G401.6 (cell line): ENCODE measurements around the gene PRKCB.

Source experiments
- FAIRE-seq: peaks from 2 replicates; lab custom pipeline; 2012; peaks lifted over from hg19 to GRCh38; lab: Jason Lieb, UNC

The PRKCB gene

DNA sequence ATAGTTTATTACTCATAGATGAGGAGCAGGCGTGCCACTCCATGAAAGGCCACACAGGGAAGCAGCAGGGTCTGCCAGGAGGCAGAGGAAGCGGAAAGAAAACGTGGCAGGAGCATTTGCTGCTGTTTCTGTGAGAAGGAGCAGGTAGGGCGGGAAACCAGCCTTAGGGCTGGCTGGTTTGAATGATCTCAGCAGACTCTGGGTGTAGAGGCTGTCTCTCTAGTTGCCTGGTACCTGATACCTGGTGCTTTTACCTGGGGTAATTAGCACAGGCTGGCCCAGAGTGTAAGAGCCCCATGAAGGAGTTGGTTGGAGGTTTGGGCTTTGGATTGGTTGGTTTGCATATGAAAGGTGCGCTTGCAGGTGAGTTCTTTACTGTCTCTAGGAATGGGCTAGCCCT is 215.3 kb downstream of the PRKCB start:
- no peak for FAIRE-seq

DNA sequence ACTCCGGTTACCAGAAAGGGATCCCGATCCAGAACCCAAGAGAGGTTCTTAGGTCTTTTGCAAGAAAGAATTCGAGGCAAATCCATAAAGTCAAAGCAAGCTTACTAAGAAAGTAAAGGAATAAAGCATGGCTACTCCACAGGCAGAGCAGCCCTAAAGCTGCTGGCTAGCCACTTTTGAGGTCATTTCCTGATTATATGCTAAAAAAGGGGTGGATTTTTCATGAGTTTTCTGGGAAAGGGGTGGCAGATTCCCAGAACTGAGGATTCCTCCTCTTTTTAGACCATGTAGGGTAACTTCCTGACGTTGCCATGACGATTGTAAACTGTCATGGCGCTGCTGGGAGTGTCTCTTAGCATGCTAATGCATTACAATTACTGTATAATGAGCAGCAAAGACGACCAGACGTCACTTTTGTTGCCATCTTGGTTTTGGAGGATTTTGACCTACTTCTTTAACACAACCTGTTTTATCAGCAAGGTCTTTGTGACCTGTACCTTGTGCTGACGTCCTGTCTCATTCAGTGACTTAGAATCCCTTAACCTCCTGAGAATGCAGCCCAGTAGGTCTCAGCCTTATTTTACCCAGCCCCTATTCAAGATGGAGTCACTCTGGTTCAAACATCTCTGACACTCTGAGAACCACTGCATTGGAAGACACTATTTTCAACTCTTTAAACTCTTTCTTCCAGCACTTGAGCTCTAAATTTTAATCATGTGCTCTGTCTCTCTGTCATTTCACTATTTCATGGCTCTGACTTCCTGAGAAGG is 216.7 kb downstream of the PRKCB start:
- no peak for FAIRE-seq

DNA sequence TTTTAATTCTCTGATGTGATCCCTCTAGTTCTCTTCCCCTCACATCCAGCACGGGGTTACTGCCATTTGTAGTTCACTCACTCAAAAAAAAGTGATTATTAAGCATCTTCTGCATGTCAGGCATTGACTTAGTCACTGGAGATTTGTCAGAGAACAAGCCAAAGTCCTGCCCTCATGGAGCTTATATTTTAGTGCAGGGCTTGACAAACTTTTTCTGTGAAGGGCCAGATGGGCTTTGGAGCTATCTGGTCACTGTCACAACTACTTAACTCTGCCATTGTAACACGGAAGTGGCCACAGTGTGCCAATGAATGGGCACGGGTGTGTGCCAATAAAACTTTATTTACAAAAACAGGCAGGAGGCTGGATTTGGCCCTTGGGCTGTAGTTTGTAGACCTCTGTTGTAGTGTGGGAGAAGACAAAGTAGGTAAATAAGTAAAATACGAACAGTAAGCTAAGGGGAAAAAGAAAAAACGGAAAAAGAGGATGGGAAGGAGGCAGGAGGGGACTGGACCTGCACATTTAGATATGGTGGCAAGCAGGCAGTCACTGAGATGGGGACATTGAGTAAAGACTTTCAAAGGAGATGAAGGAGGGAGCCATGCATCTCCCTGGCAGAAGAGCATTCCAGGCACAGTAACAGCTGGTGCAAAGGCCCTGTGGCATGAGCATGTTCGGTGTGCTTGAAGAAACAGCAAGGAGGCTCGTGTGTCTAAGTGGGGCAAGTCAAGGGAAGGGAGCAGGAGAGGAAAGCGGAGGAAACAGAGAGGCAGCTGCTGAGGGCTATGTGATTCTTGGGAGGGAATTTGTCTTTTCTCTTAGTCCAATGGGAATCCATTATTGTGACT is 217.5 kb downstream of the PRKCB start:
- FAIRE-seq = no peak

DNA sequence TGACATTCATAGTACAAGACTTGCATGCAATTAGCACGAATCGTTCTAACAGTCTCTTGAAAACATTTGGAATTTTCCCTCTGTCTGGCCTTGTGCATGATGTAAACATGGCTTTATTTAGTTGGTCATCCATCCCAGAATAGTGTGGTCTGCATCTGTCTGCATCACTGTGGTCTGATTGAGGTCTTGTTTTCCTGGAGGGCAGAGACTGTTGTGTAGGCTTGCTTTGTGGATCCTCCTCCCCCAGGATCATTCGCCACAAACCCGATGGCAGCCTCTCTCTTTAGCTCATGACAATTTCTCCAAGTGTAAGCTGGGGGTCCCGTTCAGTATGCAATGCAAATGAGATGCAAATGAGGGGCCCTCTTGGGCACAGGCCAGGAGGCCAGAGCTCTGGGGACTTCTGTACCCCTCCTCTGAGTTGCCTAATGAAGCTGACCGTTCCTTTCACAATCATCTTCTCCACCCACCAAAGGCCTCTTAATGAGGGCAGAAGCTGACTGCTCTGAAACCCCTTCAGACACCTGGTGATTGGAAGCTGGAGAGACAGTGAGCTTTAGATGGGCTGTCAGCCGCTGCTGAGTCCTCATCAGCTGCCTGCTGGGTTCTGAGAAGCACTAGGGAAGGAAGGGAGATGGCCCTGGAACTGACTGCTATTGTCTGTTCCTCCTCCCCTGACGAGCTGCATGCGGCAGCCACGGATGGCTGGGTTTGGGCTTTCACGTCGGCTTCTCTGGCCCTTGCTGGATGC is 219.1 kb downstream of the PRKCB start:
- FAIRE-seq = no peak

DNA sequence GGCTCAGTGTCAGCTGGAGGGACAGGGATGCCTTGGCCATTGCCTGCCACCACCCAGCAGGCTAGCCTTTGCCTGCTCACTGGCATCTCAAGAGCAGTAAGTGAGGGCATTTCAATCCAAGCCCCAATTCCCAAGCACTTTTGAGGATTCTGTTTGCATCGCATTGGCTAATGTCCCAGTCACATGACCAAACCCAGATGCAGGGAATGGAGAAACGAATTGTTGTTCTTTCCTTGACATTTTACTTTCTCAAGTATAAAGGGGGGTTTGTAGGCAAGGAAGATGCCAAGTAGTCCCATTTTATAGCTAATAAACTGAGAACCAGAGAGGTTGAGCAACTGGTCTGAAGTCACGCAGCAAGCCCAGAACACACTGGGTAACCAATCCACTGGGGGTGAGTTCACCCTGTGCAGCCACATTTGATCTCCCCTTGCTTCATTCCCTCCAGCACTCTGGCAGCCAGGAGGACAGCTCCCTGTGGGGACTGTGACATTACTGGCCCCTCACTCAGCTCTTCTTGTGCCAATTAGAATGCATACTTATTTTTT is 226.6 kb downstream of the PRKCB start:
- FAIRE-seq = no peak

DNA sequence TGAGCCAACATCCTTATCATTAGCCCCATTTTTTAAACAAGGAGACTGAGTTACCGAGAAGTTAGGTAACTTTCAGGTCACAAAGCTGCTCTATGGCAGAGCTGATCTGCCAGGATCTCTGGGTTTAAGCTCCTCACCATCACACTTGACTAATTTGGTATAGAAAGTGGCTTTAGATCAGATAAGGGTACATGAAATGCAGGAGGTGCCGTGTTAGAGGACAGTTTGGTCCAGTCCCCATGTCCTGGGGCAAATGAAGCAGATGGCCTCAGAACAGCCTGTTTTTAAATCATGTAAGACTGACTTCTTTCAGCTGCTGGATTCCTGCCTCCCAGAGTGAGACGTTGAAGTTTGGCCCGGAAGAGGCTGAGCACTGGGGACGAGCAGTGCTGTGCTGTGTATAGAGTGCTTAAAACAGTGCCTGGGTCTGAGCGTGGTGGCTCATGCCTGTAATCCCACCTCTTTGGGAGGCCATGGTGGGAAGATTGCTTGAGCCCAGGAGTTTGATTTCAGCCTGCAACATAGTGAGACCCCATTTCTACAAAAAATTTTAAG is 233.3 kb downstream of the PRKCB start:
- FAIRE-seq = no peak

DNA sequence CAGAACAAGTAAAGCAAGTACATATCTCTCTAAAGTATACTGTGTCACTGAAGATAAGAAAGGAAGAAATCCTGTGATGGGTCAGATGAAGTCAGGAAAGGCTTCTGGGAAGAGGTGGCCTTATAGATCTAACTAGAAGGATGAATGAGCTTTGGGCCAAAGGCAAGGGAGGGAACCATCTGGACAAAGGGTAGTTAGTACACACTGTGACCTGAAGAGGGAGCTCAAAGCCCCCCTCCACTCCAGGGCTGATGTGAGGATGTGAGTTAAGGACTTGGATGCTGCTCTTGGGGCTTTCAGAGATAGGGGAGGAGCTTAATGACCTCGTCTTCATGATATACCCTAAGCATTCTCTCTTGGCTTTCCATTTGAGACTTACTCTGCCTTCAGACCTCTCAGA is 235.1 kb downstream of the PRKCB start:
- no peak for FAIRE-seq

DNA sequence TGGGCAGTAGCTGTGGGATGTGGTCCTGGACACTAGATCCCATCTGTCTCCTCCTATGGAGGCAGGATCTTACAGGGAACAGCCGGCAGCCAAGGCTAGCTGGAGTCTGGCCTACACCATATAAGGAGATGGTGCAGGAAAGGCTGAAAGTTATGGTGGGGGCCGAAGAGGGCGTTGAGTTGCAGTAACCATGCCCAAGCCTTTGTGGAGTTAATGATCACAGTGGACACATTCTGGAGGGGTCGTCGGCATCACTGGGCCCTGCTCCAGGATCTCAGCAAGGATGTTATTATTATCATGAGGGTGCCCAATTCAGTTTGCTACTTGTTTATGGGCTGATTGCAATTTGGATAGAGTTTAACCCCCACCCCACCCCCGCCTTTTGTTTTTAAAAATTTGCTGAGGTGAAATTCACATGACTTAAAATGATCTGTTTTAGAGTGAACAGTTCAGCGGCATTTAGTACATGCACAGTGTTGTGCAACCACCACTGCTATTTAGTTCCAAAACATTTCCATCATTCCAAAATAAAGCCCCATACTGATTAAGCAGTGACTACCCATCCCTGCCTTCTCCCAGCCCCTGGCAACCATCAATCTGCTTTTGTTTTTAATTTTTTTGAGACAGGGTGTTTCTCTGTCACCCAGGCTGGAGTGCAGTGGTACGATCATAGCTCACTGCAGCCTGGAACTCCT is 236.0 kb downstream of the PRKCB start:
- no peak for FAIRE-seq

DNA sequence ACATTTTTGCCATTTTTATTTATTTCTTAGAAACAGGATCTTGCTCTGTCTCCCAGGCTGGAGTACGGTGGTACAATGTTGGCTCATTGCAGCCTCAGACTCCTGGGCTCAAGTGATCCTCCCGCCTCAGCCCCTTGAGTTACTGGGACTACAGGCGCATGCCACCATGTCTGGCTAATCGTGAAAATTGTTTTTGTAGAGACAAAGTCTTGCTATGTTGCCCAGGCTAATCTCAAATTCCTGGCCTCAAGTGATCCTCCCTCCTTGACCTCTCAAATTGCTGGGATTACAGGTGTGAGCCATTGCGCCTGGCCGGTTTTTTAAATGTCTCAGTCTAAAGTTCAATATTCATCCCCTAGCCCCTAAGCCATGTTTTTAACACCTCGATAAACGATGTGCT is 237.5 kb downstream of the PRKCB start:
- no peak for FAIRE-seq

DNA sequence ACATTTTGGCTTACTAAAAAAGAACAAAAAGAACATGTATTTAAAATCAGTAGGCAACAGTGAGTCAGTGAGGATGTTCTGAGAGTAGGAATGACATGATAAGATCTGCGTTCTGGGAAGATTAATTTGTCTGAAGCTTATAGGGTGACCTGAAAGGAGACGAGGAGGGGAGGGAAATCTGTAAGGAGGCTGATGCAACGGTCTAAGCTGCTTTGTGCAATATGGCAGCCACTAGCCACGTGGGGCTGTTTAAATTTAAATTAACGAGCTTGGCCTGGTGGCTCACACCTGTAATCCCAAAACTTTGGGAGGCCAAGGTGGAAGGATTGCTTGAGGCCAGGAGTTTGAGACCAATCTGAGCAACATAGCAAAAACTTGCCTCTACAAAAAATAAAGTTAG is 238.8 kb downstream of the PRKCB start:
- no peak for FAIRE-seq

DNA sequence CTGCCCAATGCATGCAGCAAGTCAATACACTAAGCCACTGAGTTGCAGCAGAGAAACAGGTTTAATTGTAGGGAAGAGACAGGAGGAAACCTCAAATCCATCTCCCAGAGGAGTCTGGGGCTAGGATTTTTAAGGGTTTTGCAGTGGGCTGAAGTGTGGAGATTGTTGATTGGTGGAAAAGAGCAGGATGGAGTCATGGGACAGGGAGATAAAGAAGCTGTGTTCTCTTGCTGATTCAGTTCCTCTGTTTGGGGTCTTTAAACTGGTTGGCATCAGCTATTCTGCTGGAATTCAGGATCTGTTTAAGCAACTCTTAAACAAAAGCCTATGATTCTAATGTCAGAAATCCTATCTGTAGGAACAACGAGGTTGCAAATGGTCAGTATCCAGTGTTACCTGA is 239.5 kb downstream of the PRKCB start:
- no peak for FAIRE-seq

DNA sequence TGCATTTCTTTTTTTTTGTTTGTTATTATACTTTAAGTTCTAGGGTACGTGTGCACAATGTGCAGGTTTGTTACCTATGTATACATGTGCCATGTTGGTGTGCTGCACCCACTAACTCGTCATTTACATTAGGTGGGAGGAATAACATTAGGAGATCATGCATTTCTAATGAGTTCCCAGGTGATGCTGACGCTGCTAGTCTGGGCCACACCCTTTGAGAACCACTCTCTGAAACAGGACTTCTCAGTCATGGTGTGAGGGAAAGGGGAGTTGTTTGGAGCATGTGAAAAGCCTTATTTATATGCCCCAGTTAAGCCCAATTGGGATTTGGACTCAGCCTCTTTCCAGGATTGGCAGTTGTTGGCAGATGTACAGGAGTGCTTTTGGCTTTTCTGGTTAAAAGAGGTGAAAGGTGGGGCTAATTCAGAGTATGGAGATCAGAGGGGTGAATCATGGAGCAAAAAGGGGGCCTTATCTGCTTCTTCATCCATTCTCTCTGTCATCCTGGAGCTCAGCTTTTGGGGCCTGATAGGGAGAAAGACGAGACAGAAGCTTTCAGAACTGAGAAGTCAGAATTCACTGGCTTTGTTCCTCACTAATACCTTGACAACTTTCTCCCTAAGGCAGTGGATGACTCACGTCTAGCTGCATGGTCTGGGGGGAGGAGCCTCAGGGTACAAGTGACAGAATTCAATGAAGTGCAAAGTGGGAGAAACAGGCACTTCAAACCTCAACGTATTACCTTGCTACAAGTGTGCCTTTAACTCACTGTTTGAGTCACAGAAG is 240.3 kb downstream of the PRKCB start:
- no peak for FAIRE-seq

DNA sequence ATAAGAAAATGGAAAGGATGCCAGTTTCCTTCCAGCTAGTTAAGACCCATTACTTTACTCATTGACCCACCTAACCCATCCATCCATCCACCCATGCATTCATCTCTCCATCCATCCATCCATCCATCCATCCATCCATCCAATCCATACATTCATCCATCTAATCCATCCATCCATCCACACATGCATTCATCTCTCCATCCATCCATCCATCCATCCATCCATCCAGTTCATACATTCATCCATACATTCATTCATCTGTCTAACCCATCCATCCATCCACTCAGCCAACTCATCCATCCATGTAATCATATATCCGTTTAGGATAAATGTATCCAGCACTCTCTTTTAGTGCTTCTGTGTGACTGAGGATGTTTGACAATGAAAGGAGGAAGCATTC is 241.5 kb downstream of the PRKCB start:
- no peak for FAIRE-seq

DNA sequence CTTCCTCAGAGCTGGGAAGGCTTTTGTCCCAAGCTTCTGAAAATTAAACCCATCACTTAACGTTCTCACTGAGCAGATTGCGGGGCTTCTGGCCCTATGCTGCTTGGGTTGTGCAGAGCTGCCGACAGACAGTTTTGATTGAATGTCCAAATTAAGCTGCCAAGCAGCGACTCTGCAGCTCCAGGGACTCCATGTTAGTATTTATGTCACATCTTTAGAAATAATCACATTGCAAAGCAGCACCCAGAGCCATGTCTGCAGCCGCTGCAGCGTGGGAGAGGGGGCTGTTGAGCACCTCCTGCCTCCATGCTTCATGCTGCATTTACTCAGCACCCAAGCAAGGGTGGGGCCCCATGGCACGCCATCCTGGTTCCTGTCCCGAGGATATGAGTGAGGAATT is 242.2 kb downstream of the PRKCB start:
- FAIRE-seq = no peak

DNA sequence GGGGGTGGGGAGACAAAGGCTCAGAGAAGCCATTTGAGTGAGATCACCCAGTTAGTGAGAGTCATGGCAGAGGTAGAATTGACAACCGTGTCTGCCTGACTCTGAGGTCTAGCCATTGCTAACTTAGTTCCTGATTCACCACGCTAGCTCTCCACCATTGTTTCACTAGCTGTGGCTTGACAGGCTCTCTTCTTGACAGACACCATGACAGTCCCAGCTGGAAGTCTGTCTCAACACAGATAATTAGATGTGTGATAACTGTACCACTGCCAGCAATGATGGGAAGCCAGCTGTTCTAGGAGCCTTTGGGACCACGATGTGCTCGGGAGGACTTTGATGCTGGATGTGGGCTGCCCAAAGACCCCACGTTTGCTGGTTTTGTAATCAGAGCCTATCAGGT is 249.9 kb downstream of the PRKCB start:
- no peak for FAIRE-seq

DNA sequence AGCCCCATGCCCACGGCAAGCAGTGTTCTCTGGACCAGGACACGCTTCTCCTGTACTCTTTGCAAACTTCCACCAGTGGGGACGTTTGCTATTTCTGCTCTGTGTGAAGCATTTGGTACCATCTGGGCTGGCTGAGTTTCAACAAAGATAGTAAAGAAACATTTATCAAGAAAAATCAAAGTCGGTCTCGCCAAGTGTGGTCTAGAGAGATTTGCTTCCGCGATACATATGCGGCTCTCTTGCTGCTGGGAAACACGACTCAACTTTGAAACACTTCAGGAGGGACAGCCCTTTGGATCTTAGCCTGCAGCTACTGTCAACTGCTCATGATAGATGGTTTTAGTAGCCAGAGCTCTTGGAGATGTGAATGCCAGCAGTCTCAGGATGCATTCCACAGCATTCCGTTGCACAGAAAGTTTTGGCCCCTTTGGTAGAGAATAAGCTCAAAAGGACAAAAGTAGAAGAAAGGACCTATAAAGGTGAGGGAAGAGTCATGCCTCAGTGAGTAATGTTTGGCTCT is 252.2 kb downstream of the PRKCB start:
- FAIRE-seq = no peak

DNA sequence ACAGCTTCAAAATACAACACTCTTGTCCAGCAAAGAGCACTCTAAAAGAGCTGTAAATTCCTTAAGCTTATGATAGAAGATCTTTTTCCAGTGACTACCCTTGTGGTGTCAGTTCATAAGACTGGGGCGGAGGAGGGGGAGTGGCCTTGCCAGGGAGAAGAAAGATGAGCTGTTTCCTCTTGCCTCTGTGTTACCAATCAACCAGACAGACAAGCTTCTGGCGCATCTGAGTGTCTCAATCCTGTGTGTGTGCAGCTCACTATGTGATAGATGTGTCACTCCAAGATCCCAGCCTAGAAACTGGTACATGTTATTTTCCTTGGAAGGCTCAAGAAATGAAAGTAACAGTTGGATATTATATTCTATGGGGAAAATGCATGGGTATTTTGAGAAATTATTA is 253.0 kb downstream of the PRKCB start:
- FAIRE-seq = no peak

DNA sequence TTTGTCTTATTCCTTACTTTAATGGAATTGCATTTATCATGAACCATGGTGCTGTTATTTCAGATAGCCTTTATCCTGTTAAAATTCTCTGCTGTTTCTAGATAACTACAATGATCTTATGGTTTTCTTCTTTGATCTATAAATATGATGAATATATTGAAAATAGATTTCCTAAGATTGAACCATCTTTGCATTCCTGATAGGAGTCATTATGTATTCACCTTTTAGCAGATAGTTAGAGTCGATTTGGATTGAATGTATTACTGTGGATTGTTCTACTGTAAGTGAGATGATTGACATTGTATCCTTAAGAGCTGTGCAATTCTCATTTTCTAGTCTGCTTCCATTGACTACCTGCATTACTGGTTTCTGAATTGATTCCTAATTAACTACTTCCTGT is 255.3 kb downstream of the PRKCB start:
- no peak for FAIRE-seq

DNA sequence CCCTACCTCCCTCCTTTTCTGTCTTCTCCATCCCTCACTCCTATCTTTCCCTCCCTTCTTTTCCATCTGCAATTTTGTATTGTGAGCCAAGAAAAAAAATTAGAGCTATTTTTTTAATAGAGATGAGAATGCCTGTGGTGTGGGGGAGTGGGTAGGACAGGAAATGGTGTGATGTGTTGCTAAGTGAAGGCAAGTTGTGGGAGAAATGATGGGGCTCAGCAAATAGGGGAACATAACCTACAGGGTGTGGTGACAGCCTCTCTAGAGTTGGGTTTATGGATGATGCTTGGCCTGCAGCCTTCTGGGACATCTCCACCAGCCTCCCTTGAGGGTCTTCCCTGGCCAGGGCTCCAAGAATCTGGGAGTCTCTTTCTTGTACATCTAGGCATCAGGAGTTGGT is 257.3 kb downstream of the PRKCB start:
- FAIRE-seq = no peak

DNA sequence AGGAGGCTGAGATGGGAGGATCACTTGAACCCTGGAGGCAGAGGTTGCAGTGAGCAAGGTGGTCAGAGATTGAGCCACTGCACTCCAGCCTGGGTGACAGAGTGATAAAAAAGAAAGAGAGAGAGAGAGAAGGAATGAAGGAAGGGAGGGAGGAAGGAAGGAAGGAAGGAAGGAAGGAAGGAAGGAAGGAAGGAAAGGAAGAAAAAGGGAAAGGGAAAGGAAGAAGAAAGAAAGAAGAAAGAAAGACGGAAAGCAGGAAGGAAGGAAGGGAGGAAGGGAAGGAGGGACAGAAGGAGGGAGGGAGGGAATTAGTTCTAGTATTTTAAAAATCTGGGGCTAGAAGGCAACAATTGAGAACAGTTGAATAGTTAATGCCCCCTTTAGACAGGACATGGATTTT is 258.9 kb downstream of the PRKCB start:
- no peak for FAIRE-seq

DNA sequence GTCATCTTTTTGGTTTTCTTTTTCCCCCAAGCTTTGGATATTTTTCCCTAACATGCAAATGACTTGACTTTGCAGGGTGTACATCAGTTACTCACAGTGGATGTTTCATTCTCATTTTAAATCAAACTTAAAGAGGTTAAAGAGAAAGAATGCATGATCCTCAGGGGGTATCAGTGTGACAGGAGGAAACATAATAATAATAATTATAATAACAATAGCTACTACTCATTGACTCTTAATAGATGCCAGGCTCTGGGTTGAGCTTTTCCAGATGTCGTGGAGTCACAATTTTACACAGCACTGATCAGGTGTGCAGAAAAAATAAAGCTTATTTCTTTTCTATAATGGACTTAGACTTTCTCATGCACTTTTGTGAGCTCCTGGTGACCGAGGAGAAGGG is 263.1 kb downstream of the PRKCB start:
- FAIRE-seq = no peak
